Activated T-cell treated with anti-CD3 and anti-CD28 coated beads, Interleukin-2, amount 50 U/mL, for 4 hours (primary cell): ENCODE data around the gene SLC30A9. TPM values are rescaled to one million over a fixed set of nuclear protein-coding genes. Genes with fewer than 3 reads are reported as not detected.
A peak's percentile ranks its signal among the peaks of the same experiment; 100 is the strongest.

Source experiments
- ATAC-seq, 2 donors: fragments of 200-7000 bp; cut with Tn5 transposase; one replicate each; pipeline ENCODE4 v1.10.0; 2021
- DNase-seq: peaks from one replicate; pipeline ENCODE4 v3.0.0-alpha.2; 2020
- H3K27me3 Mint-ChIP-seq: one replicate; pipeline ENCODE4 v1.8.0; 2021; ENCODE audit warnings: low read depth, mixed read lengths
- H3K36me3 Mint-ChIP-seq: one replicate; pipeline ENCODE4 v1.8.0; 2022; ENCODE audit warnings: mixed read lengths; ENCODE audit not compliant: insufficient read depth
- H3K4me1 Mint-ChIP-seq: one replicate; pipeline ENCODE4 v1.8.0; 2021; ENCODE audit warnings: low read depth, mixed read lengths
- H3K4me3 Mint-ChIP-seq: one replicate; pipeline ENCODE4 v1.8.0; 2021; ENCODE audit warnings: mild to moderate bottlenecking, moderate library complexity, mixed read lengths
- H3K9me3 Mint-ChIP-seq: one replicate; pipeline ENCODE4 v1.8.0; 2021; ENCODE audit warnings: mixed read lengths
- total RNA-seq, 3 donors: library from RNA; stranded (reverse); gene quantifications; one replicate each; pipeline ENCODE4 v1.2.1, GENCODE V29; 2021

The SLC30A9 gene
- total RNA-seq, 3 donors from 2014 or later = 36.4 to 44.3 (median 37.6) TPM

- DNase-seq (no peak), ATAC-seq (no peak)
- H3K4me1 Mint-ChIP-seq = peaks cover 8% of the 10 kb centered on the region
- no peaks in the 10 kb centered on the region for H3K9me3 Mint-ChIP-seq
- no peaks in the 10 kb centered on the region for H3K27me3 Mint-ChIP-seq
- H3K36me3 Mint-ChIP-seq = peaks cover 2% of the 10 kb centered on the region
- no peak overlapping the region for H3K4me3 Mint-ChIP-seq
Observed at GRCh38 chr4:41985151-41985550, 5.2 kb upstream of the SLC30A9 start.

DNA sequence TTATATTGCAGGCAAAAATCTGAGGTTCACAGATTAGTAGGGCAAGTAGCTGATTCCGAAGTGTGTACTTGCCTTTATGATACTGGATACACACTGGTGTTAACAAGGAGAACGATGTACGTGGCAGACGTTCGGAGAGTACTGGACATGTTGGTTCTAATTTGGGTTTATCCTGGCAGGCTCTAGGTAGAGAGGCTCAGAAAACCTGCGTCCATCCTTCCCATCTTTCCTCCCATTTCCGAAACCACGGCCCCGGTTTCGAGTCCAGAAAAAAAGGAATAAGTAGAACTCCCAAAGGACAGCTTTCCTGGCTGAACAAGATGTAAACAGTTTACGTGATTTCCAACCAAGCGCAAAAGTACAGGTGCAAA, 351 bp upstream of the SLC30A9 start:
- no peak for DNase-seq
- Mint-ChIP-seq H3K27me3 (no peaks in the 10 kb centered on the region), H3K36me3 (no peaks in the 10 kb centered on the region), H3K9me3 (no peaks in the 10 kb centered on the region), H3K4me1 (peaks cover 23% of the 10 kb centered on the region), H3K4me3 (peak overlapping the region; percentile 91)
- ATAC-seq = peak in 1 of 2 donors; percentile 5

- Mint-ChIP-seq H3K36me3 (peaks cover 3% of the 10 kb centered on the region), H3K4me1 (peaks cover 27% of the 10 kb centered on the region), H3K9me3 (no peaks in the 10 kb centered on the region), H3K4me3 (peak overlapping the region; percentile 91), H3K27me3 (no peaks in the 10 kb centered on the region)
- DNase-seq = no peak
- no peak for ATAC-seq
Observed at GRCh38 chr4:41991916-41992767, 1.8 kb downstream of the SLC30A9 start.

GRCh38 chr4:41992967-41993857, 2.9 kb downstream of the SLC30A9 start:
- H3K9me3 Mint-ChIP-seq = no peaks in the 10 kb centered on the region
- no peak for ATAC-seq
- H3K4me1 Mint-ChIP-seq = peaks cover 31% of the 10 kb centered on the region

GRCh38 chr4:41994461-41994985, 4.2 kb downstream of the SLC30A9 start:
- Mint-ChIP-seq H3K4me1 (peaks cover 28% of the 10 kb centered on the region), H3K9me3 (no peaks in the 10 kb centered on the region), H3K36me3 (peaks cover 7% of the 10 kb centered on the region), H3K27me3 (no peaks in the 10 kb centered on the region), H3K4me3 (no peak overlapping the region)
- DNase-seq (no peak), ATAC-seq (no peak)

More at GRCh38 chr4:41992967-41993857, 2.9 kb downstream of the SLC30A9 start:
- no peak overlapping the region for H3K4me3 Mint-ChIP-seq
- H3K36me3 Mint-ChIP-seq = peaks cover 7% of the 10 kb centered on the region
- no peaks in the 10 kb centered on the region for H3K27me3 Mint-ChIP-seq
- no peak for DNase-seq

- Mint-ChIP-seq H3K4me1 (peaks cover 18% of the 10 kb centered on the region), H3K27me3 (no peaks in the 10 kb centered on the region), H3K36me3 (peaks cover 17% of the 10 kb centered on the region), H3K9me3 (no peaks in the 10 kb centered on the region), H3K4me3 (no peak overlapping the region)
- no peak for ATAC-seq
- no peak for DNase-seq
Observed at GRCh38 chr4:41998019-41998418, 7.7 kb downstream of the SLC30A9 start.

DNA sequence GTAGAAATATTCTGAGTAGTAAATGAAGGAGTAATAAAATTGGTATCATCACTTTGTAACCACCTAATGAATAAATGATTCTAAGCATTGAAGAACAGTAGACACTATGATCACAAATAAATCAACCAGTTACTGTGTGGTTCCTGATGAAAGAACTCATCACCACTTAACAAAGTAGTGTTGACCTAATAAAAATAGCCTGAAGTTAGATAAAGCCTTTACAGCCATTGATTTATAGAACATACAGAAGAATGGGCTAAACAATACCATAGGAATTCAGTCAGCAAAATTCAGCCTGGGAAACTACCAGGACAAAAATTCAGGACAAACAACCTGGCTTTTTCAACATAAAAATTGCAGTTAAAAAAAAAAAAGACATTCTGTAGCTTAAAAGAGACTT, 9.0 kb downstream of the SLC30A9 start:
- no peaks in the 10 kb centered on the region for H3K27me3 Mint-ChIP-seq

DNA sequence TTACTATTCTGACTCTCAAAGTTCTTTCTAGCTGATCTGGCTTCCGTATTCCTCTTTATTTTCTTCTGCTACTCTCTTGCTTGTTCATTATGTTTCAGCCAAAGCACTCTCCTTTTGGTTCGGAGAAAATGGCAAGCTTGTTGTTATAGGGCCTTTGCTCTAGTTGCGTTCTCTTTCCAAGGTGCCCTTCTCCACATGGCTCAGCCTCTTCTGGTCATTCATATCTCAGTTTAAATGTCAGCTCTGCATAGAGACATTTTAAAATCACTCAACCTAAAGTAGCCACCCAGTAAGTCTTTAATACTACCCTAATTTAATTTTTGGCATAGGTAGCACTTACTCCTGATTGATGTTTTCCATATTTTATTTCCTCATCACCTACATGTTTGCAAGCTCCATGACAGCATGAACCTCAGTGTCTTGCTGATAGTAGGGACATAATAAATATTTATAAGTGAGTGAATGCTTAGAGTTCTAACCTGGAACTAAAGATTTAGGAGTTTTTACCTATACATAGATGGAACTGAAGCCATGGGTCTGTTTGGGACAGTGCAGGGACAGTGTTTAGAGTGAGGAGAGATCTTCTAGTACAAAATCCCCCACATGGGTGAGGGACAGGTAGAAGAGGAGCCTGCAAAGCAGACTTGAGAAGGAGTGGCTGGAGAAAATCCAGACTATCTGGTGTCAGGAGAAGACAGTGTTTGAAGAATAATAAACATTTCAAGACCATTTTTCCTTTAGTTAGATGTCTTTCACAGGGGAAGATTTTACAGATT, 17.9 kb downstream of the SLC30A9 start:
- Mint-ChIP-seq H3K4me1 (peaks cover 41% of the 10 kb centered on the region), H3K27me3 (no peaks in the 10 kb centered on the region), H3K36me3 (peaks cover 57% of the 10 kb centered on the region), H3K4me3 (no peak overlapping the region), H3K9me3 (no peaks in the 10 kb centered on the region)
- DNase-seq (no peak), ATAC-seq (no peak)

More for the DNA sequence above, 9.0 kb downstream of the SLC30A9 start:
- Mint-ChIP-seq H3K4me1 (peaks cover 30% of the 10 kb centered on the region), H3K36me3 (peaks cover 29% of the 10 kb centered on the region), H3K4me3 (no peak overlapping the region), H3K9me3 (no peaks in the 10 kb centered on the region)
- ATAC-seq (no peak), DNase-seq (no peak)

GRCh38 chr4:42015438-42015837, 25.1 kb downstream of the SLC30A9 start:
- Mint-ChIP-seq H3K4me1 (peaks cover 30% of the 10 kb centered on the region), H3K27me3 (no peaks in the 10 kb centered on the region), H3K9me3 (no peaks in the 10 kb centered on the region), H3K4me3 (no peak overlapping the region), H3K36me3 (peaks cover 39% of the 10 kb centered on the region)
- DNase-seq (no peak), ATAC-seq (no peak)

GRCh38 chr4:42018451-42018850, 28.1 kb downstream of the SLC30A9 start:
- ATAC-seq (no peak), DNase-seq (no peak)
- peaks cover 22% of the 10 kb centered on the region for H3K4me1 Mint-ChIP-seq
- H3K36me3 Mint-ChIP-seq = peaks cover 35% of the 10 kb centered on the region
- no peaks in the 10 kb centered on the region for H3K27me3 Mint-ChIP-seq
- no peak overlapping the region for H3K4me3 Mint-ChIP-seq
- H3K9me3 Mint-ChIP-seq = no peaks in the 10 kb centered on the region

DNA sequence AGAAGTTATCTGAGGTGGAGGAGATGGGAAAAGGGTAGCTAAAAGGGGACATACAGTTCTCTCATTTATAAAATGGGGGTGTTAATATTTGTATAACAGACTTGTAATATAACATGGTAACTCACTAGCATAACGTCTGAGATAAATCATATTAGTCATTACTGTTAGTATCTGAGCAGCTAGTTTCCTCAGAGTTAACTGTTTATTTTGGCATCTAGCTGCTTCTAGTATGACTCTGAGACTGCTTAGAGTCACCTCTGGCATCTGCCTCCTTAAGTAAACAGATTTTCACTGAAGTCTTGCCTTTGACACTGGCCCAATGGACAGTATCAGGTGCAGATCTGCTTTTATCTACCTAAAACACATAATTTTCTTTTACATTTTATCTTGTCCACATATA, 58.1 kb downstream of the SLC30A9 start:
- H3K27me3 Mint-ChIP-seq = no peaks in the 10 kb centered on the region
- no peak for DNase-seq
- H3K4me1 Mint-ChIP-seq = no peaks in the 10 kb centered on the region
- H3K36me3 Mint-ChIP-seq = peaks cover 68% of the 10 kb centered on the region
- peaks cover 6% of the 10 kb centered on the region for H3K9me3 Mint-ChIP-seq
- no peak overlapping the region for H3K4me3 Mint-ChIP-seq
- no peak for ATAC-seq

GRCh38 chr4:42050516-42051249, 60.4 kb downstream of the SLC30A9 start:
- Mint-ChIP-seq H3K4me1 (no peaks in the 10 kb centered on the region), H3K27me3 (no peaks in the 10 kb centered on the region), H3K36me3 (peaks cover 69% of the 10 kb centered on the region), H3K9me3 (peaks cover 2% of the 10 kb centered on the region), H3K4me3 (no peak overlapping the region)
- ATAC-seq (no peak), DNase-seq (no peak)

GRCh38 chr4:42066402-42066801, 76.1 kb downstream of the SLC30A9 start:
- H3K36me3 Mint-ChIP-seq = peaks cover 23% of the 10 kb centered on the region
- ATAC-seq = no peak
- no peak for DNase-seq
- no peaks in the 10 kb centered on the region for H3K9me3 Mint-ChIP-seq
- no peaks in the 10 kb centered on the region for H3K4me1 Mint-ChIP-seq
- H3K4me3 Mint-ChIP-seq = no peak overlapping the region
- H3K27me3 Mint-ChIP-seq = no peaks in the 10 kb centered on the region
